Naive thymus-derived CD4-positive, alpha-beta T cell (primary cell): Measurements from ENCODE around the gene ACOX1. TPM values are rescaled to one million over a fixed set of nuclear protein-coding genes. Genes with fewer than 3 reads are reported as not detected.

ENCODE experiments used
- ATAC-seq: fragments of 150-1000 bp; cut with Tn5 transposase; 2 replicates; pipeline ENCODE4 v1.10.0; 2021; ENCODE audit warnings: mild to moderate bottlenecking, moderate library complexity
- CTCF ChIA-PET: fragments of 350-600 bp; sonication (Branson Sonifier 250); formaldehyde crosslinking; loops from one replicate; lab custom pipeline; 2021; ENCODE audit warnings: antibody characterized with exemption; lab: Charles Lee
- POLR2A ChIA-PET: fragments of 350-600 bp; sonication (Branson Sonifier 250); formaldehyde crosslinking; loops from one replicate; lab custom pipeline; 2021; ENCODE audit warnings: antibody characterized with exemption, inconsistent platforms; lab: Charles Lee
- DNase-seq, 9 donors: peaks; one replicate each; pipeline versions ENCODE4 v3.0.0 to v3.0.0-alpha.2; 2020 to 2022; ENCODE audit warnings: mixed read lengths in 1 of 9
- H3K27ac ChIP-seq: one replicate; pipeline ENCODE4 v1.7.0; 2013; ENCODE audit warnings: mild to moderate bottlenecking, low read depth, low read length, moderate library complexity
- H3K27me3 ChIP-seq, 2 donors: one replicate each; pipeline ENCODE4 v1.7.0; 2013; ENCODE audit warnings: low read length in 2 of 2, mild to moderate bottlenecking in 2 of 2, moderate library complexity in 2 of 2; ENCODE audit not compliant: control insufficient read depth in 2 of 2, insufficient read depth in 2 of 2
- H3K36me3 ChIP-seq, 3 experiments: 1 replicate in 2 of 3; 2 replicates in 1 of 3; pipeline ENCODE4 v1.7.0; 2013; ENCODE audit warnings: low read length in 3 of 3, mild to moderate bottlenecking in 3 of 3, moderate library complexity in 1 of 3; ENCODE audit not compliant: insufficient read depth in 3 of 3, control insufficient read depth in 2 of 3
- H3K4me1 ChIP-seq, 2 donors: one replicate each; pipeline ENCODE4 v1.7.0; 2013; ENCODE audit warnings: low read length in 2 of 2, mild to moderate bottlenecking in 2 of 2, moderate library complexity in 1 of 2; ENCODE audit not compliant: control insufficient read depth in 2 of 2, insufficient read depth in 2 of 2
- H3K4me3 ChIP-seq: 2 replicates; pipeline ENCODE4 v1.7.0; 2013; ENCODE audit warnings: mild to moderate bottlenecking, low read length
- H3K9me3 ChIP-seq, 3 experiments: 1 replicate in 2 of 3; 2 replicates in 1 of 3; pipeline ENCODE4 v1.7.0; 2013; ENCODE audit warnings: low read length in 3 of 3; ENCODE audit not compliant: control insufficient read depth in 2 of 3
- H3K27ac Mint-ChIP-seq, 9 donors: one replicate each; pipeline ENCODE4 v1.8.0; 2020 to 2022; ENCODE audit warnings: mixed read lengths in 9 of 9, mild to moderate bottlenecking in 8 of 9, moderate library complexity in 5 of 9, inconsistent platforms in 2 of 9
- H3K27me3 Mint-ChIP-seq, 5 donors: one replicate each; pipeline ENCODE4 v1.8.0; 2021 to 2022; ENCODE audit warnings: mixed read lengths in 5 of 5, mild to moderate bottlenecking in 1 of 5
- H3K36me3 Mint-ChIP-seq, 5 donors: one replicate each; pipeline ENCODE4 v1.8.0; 2020 to 2022; ENCODE audit warnings: mixed read lengths in 5 of 5, mild to moderate bottlenecking in 3 of 5, inconsistent platforms in 1 of 5
- H3K4me1 Mint-ChIP-seq, 7 donors: one replicate each; pipeline ENCODE4 v1.8.0; 2020 to 2022; ENCODE audit warnings: mixed read lengths in 7 of 7, mild to moderate bottlenecking in 3 of 7, inconsistent platforms in 1 of 7
- H3K4me3 Mint-ChIP-seq, 10 donors: one replicate each; pipeline ENCODE4 v1.8.0; 2020 to 2022; ENCODE audit warnings: mild to moderate bottlenecking in 10 of 10, mixed read lengths in 10 of 10, moderate library complexity in 6 of 10, inconsistent platforms in 2 of 10
- H3K9me3 Mint-ChIP-seq, 11 donors: one replicate each; pipeline ENCODE4 v1.8.0; 2020 to 2022; ENCODE audit warnings: mixed read lengths in 11 of 11, mild to moderate bottlenecking in 4 of 11, inconsistent platforms in 1 of 11, moderate library complexity in 1 of 11
- intact Hi-C, 2 donors: fragments of 100-400 bp; cut with micrococcal nuclease; formaldehyde crosslinking; loops; one replicate each; pipeline ENCODE4 v1.15.1; 2023
- polyA plus RNA-seq, 2 donors: library from polyadenylated mRNA; unstranded; fragments of 300-500 nt; fragmentation: Illumina TruSeq; gene quantifications; one replicate each; pipeline ENCODE4 v1.2.3, GENCODE V29; 2021
- total RNA-seq, 6 experiments: library from RNA in 5 of 6; stranded (reverse) in 5 of 6; gene quantifications; 1 replicate in 5 of 6; 2 replicates in 1 of 6; pipeline ENCODE4 v1.2.3 and lab custom pipeline; 2021 to 2026

ACOX1 gene
- total and polyA plus RNA-seq, 7 experiments from 2014 or later: 12.5 to 35.0 (median 30.9) TPM

GRCh38 chr17:75902406-75902805 is 76.6 kb downstream of the ACOX1 start:
- no peak overlapping the region for H3K4me3 Mint-ChIP-seq
- H3K36me3 Mint-ChIP-seq: peaks cover 0 to 11% (median 0%) of the 10 kb centered on the region in 5 donors
- no peak overlapping the region for H3K27ac Mint-ChIP-seq
- no peaks in the 10 kb centered on the region for H3K9me3 ChIP-seq
- ChIA-PET CTCF (interaction anchor here (1.2 to 5.4 kb wide), 3 partner anchors 13 to 111 kb away, joined by 3 to 33 read pairs (median 3); no protein-coding TSS in a partner anchor), POLR2A (interaction anchor here (0.8 to 4.2 kb wide), 5 partner anchors 9 to 117 kb away, joined by 3 to 40 read pairs (median 3); partner anchors contain the start of genes UNK and WBP2)
- H3K9me3 Mint-ChIP-seq: peaks cover 0 to 7% (median 0%) of the 10 kb centered on the region in 11 donors
- H3K27ac ChIP-seq: no peak overlapping the region
- no peak for DNase-seq
- no peak overlapping the region for H3K4me3 ChIP-seq
- H3K36me3 ChIP-seq: peaks cover 0 to 49% (median 9%) of the 10 kb centered on the region in 3 experiments
- no peak for ATAC-seq
- intact Hi-C loops: no loop called here
- H3K27me3 ChIP-seq: no peaks in the 10 kb centered on the region
- H3K4me1 ChIP-seq: peaks cover 0 to 5% of the 10 kb centered on the region in 2 donors
- no peaks in the 10 kb centered on the region for H3K27me3 Mint-ChIP-seq
- H3K4me1 Mint-ChIP-seq: peaks cover 3 to 22% (median 11%) of the 10 kb centered on the region in 7 donors

GRCh38 chr17:75901727-75902126 is 77.2 kb downstream of the ACOX1 start:
- Mint-ChIP-seq H3K27me3 (no peaks in the 10 kb centered on the region), H3K4me3 (no peak overlapping the region), H3K27ac (peak overlapping the region in 1 of 9 donors; percentile 72), H3K36me3 (peaks cover 0 to 11% (median 0%) of the 10 kb centered on the region in 5 donors), H3K4me1 (peaks cover 4 to 24% (median 11%) of the 10 kb centered on the region in 7 donors), H3K9me3 (peaks cover 0 to 7% (median 0%) of the 10 kb centered on the region in 11 donors)
- no peaks in the 10 kb centered on the region for H3K27me3 ChIP-seq
- H3K4me3 ChIP-seq: no peak overlapping the region
- ATAC-seq (no peak), DNase-seq (no peak)
- ChIA-PET CTCF (interaction anchor here (1.2 kb wide), 1 partner anchor 112 kb away, joined by 3 read pairs; no protein-coding TSS in a partner anchor), POLR2A (interaction anchor here (0.9 to 2.5 kb wide), 4 partner anchors 8 to 48 kb away, joined by 3 to 8 read pairs (median 4); no protein-coding TSS in a partner anchor)
- peaks cover 0 to 5% of the 10 kb centered on the region in 2 donors for H3K4me1 ChIP-seq
- intact Hi-C loops: no loop called here
- peaks cover 0 to 49% (median 9%) of the 10 kb centered on the region in 3 experiments for H3K36me3 ChIP-seq
- H3K9me3 ChIP-seq: no peaks in the 10 kb centered on the region
- H3K27ac ChIP-seq: no peak overlapping the region

DNA sequence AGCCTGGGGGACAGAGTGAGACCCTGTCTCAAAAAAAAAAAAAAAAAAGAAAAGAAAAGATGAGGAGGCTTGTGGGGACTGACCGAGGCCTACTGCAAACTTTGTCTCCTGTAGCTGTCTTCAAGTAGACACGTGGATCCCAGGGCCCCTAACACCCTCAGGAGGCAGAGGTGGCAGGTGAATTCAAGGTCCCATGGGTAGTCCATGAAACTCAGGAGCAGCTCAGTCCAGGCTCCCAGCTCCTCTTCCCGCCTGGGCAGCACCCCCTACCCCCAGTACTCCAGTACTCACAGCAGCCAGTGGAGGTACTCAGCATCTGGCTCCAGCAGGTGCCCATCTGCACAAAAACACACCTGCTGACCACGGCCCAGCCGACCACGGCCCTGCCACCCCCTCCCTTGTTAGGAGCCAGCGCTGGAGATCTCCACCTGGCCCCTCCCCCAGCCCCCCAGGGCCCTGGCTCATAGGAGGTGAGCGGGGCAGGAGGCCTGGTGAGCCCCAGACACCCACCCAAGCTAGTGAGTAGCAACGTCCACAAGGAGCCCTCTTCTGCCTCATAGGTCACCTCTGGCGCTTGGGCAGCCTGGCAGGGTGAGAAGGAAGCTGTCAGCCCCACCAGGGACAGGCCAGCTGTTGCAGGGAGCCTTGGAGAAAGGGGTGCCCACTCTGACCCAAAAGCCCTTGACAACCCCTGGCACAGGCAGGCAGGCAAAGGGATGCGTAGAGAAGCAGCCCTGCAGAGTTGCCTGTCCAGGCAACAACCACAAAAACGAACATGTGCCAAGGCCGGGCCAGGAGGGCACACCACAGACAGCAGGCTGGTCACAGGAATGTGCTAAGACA is 78.1 kb downstream of the ACOX1 start:
- no peaks in the 10 kb centered on the region for H3K9me3 ChIP-seq
- DNase-seq (no peak), ATAC-seq (no peak)
- peaks cover 0 to 49% (median 9%) of the 10 kb centered on the region in 3 experiments for H3K36me3 ChIP-seq
- H3K4me1 ChIP-seq: peaks cover 0 to 5% of the 10 kb centered on the region in 2 donors
- H3K9me3 Mint-ChIP-seq: peaks cover 0 to 3% (median 0%) of the 10 kb centered on the region in 11 donors
- ChIA-PET CTCF (no interaction called here), POLR2A (interaction anchor here (0.6 to 2.5 kb wide), 10 partner anchors 9 to 431 kb away, joined by 3 to 8 read pairs (median 4); partner anchors contain the start of gene WBP2)
- H3K4me3 Mint-ChIP-seq: no peak overlapping the region
- H3K36me3 Mint-ChIP-seq: peaks cover 0 to 11% (median 0%) of the 10 kb centered on the region in 5 donors
- intact Hi-C loops: no loop called here
- H3K4me1 Mint-ChIP-seq: peaks cover under 1 to 20% (median 10%) of the 10 kb centered on the region in 7 donors
- no peak overlapping the region for H3K4me3 ChIP-seq
- H3K27ac ChIP-seq: no peak overlapping the region
- H3K27me3 Mint-ChIP-seq: no peaks in the 10 kb centered on the region
- no peak overlapping the region for H3K27ac Mint-ChIP-seq
- H3K27me3 ChIP-seq: no peaks in the 10 kb centered on the region

GRCh38 chr17:75899767-75900468 is 79.0 kb downstream of the ACOX1 start:
- Histone ChIP-seq H3K9me3 (no peaks in the 10 kb centered on the region), H3K4me1 (peaks cover 8 to 15% of the 10 kb centered on the region in 2 donors), H3K36me3 (peaks cover 0 to 49% (median 9%) of the 10 kb centered on the region in 3 experiments), H3K27me3 (no peaks in the 10 kb centered on the region), H3K27ac (no peak overlapping the region), H3K4me3 (no peak overlapping the region)
- CTCF ChIA-PET: interaction anchor here (1.2 to 1.7 kb wide), 2 partner anchors 21 to 45 kb away, joined by 3 to 8 read pairs; partner anchors contain the start of genes TRIM47 and WBP2
- ATAC-seq (no peak), DNase-seq (no peak)
- POLR2A ChIA-PET: interaction anchor here (0.6 to 7.1 kb wide), 11 partner anchors 10 to 432 kb away, joined by 3 to 106 read pairs (median 4); partner anchors contain the start of genes TRIM47, UNC13D and WBP2
- no peaks in the 10 kb centered on the region for H3K27me3 Mint-ChIP-seq
- peaks cover 10 to 23% (median 20%) of the 10 kb centered on the region in 7 donors for H3K4me1 Mint-ChIP-seq
- no peak overlapping the region for H3K27ac Mint-ChIP-seq
- intact Hi-C loops: no loop called here
- H3K36me3 Mint-ChIP-seq: peaks cover 0 to 11% (median 0%) of the 10 kb centered on the region in 5 donors
- no peak overlapping the region for H3K4me3 Mint-ChIP-seq
- H3K9me3 Mint-ChIP-seq: peaks cover 0 to 3% (median 0%) of the 10 kb centered on the region in 11 donors

DNA sequence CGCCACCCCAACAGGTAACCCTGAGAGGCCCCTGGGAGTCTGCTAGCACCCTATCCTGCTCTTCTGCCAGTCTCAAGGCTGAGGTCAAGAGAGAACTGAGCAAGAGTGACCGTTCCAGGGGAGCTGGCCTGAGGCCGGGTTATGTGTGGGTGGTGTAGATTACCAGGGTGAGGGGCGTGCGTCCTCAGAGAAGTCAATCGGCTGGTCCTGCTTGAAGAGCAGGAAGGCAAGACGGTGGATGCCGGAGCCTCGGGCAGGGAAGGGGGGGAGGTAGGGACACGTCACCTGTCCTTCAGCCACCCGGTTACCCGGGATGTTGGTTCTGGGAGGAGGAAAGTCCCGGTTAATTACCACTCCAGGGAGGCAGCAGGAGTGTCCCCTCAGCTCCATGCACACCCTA is 79.6 kb downstream of the ACOX1 start:
- CTCF ChIA-PET: interaction anchor here (0.6 to 1.7 kb wide), 3 partner anchors 21 to 115 kb away, joined by 3 to 8 read pairs (median 3); partner anchors contain the start of genes TRIM47 and WBP2
- Histone ChIP-seq H3K36me3 (peaks cover 0 to 49% (median 9%) of the 10 kb centered on the region in 3 experiments), H3K4me1 (peaks cover 8 to 17% of the 10 kb centered on the region in 2 donors), H3K9me3 (no peaks in the 10 kb centered on the region), H3K27me3 (no peaks in the 10 kb centered on the region), H3K4me3 (no peak overlapping the region), H3K27ac (no peak overlapping the region)
- Mint-ChIP-seq H3K27ac (peak overlapping the region in 1 of 9 donors; percentile 14), H3K9me3 (peaks cover 0 to 3% (median 0%) of the 10 kb centered on the region in 11 donors), H3K4me1 (peaks cover 12 to 26% (median 21%) of the 10 kb centered on the region in 7 donors), H3K4me3 (peak overlapping the region in 1 of 10 donors; percentile 29), H3K27me3 (no peaks in the 10 kb centered on the region), H3K36me3 (peaks cover 0 to 11% (median 0%) of the 10 kb centered on the region in 5 donors)
- POLR2A ChIA-PET: interaction anchor here (1.4 to 7.1 kb wide), 6 partner anchors 9 to 120 kb away, joined by 3 to 106 read pairs (median 12); partner anchors contain the start of genes TRIM47, UNC13D and WBP2
- intact Hi-C loops: no loop called here
- ATAC-seq (no peak), DNase-seq (no peak)
